MM.1S (cell line): Measurements from ENCODE around the gene KIAA1328.

Experiments used
- EZH2 ChIP-seq: fragments of 300-600 bp; sonication (generic); optimal IDR thresholded peaks from 2 replicates; pipeline ENCODE3; 2017; ENCODE audit warnings: low read depth, mild to moderate bottlenecking, antibody characterized with exemption, low read length, mixed read lengths
- EZH2phosphoT487 ChIP-seq: fragments of 300-600 bp; sonication (generic); IDR thresholded peaks from 2 replicates; pipeline ENCODE4 v1.6.1; 2018; ENCODE audit warnings: antibody characterized with exemption, low read length
- TF ChIP-seq, protein P1 (sequence below): fragments of 300-600 bp; sonication (generic); IDR thresholded peaks from 2 replicates; pipeline ENCODE4 v1.5.1; 2016; ENCODE audit warnings: antibody characterized with exemption, low read length, mixed read lengths

DNA sequence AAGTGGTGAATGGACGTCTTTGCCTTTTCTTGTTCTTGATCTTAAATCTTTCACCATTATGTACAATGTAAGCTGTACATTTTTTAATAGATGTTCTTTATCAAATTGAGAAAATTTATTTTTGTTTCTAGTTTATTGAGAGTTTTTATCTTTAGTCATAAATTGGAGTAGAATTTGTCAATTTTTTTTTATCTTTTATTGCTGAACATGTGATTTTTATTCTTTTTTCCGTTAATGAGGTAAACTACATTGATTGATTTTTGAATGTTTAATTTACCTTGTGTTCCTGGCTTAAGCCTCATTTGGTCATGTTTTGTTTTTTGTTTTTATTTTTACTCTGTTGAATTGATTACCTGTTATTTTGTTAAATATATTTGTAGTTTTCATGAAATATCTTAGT lies 19.7 kb downstream of the KIAA1328 start:
- TF ChIP-seq, protein P1, sequence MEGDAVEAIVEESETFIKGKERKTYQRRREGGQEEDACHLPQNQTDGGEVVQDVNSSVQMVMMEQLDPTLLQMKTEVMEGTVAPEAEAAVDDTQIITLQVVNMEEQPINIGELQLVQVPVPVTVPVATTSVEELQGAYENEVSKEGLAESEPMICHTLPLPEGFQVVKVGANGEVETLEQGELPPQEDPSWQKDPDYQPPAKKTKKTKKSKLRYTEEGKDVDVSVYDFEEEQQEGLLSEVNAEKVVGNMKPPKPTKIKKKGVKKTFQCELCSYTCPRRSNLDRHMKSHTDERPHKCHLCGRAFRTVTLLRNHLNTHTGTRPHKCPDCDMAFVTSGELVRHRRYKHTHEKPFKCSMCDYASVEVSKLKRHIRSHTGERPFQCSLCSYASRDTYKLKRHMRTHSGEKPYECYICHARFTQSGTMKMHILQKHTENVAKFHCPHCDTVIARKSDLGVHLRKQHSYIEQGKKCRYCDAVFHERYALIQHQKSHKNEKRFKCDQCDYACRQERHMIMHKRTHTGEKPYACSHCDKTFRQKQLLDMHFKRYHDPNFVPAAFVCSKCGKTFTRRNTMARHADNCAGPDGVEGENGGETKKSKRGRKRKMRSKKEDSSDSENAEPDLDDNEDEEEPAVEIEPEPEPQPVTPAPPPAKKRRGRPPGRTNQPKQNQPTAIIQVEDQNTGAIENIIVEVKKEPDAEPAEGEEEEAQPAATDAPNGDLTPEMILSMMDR, result no peak
- no peak for TF ChIP-seq EZH2
- no peak for TF ChIP-seq EZH2phosphoT487
